ENCODE results near the gene DOCK9.

The DOCK9 gene

GRCh38 chr13:98988780-98989179 lies 10.9 kb upstream of the DOCK9 start:
- H3K4me3 Mint-ChIP-seq = peak overlapping the region in 1 of 2 donors; percentile 36
- DNase-seq = no peak
- peak overlapping the region in 1 of 2 donors; percentile 25 for H3K27ac Mint-ChIP-seq
- H3K4me1 Mint-ChIP-seq = peaks cover 87% of the 10 kb centered on the region
- H3K27me3 Mint-ChIP-seq = no peaks in the 10 kb centered on the region
- H3K9me3 Mint-ChIP-seq = no peaks in the 10 kb centered on the region
- no peak for ATAC-seq

GRCh38 chr13:98988277-98988676 lies 10.4 kb upstream of the DOCK9 start:
- H3K9me3 Mint-ChIP-seq = no peaks in the 10 kb centered on the region
- no peaks in the 10 kb centered on the region for H3K27me3 Mint-ChIP-seq
- DNase-seq (no peak), ATAC-seq (no peak)
- peaks cover 87% of the 10 kb centered on the region for H3K4me1 Mint-ChIP-seq
- no peak overlapping the region for H3K27ac Mint-ChIP-seq
- no peak overlapping the region for H3K4me3 Mint-ChIP-seq

- H3K4me1 Mint-ChIP-seq = peaks cover 87% of the 10 kb centered on the region
- H3K27me3 Mint-ChIP-seq = no peaks in the 10 kb centered on the region
- H3K4me3 Mint-ChIP-seq = peak overlapping the region in 1 of 2 donors; percentile 11
- no peak for ATAC-seq
- no peak for DNase-seq
- no peaks in the 10 kb centered on the region for H3K9me3 Mint-ChIP-seq
- H3K27ac Mint-ChIP-seq = no peak overlapping the region
Observed at GRCh38 chr13:98987275-98987674, 9.4 kb upstream of the DOCK9 start.

- ATAC-seq = no peak
- H3K4me1 Mint-ChIP-seq = peaks cover 89% of the 10 kb centered on the region
- no peak overlapping the region for H3K27ac Mint-ChIP-seq
Observed at GRCh38 chr13:98986226-98986846, 8.5 kb upstream of the DOCK9 start.

GRCh38 chr13:98985591-98985990 lies 7.7 kb upstream of the DOCK9 start:
- no peak for DNase-seq
- Mint-ChIP-seq H3K9me3 (no peaks in the 10 kb centered on the region), H3K27me3 (no peaks in the 10 kb centered on the region), H3K4me1 (peaks cover 90% of the 10 kb centered on the region), H3K27ac (no peak overlapping the region), H3K4me3 (no peak overlapping the region)
- no peak for ATAC-seq

More at GRCh38 chr13:98986226-98986846, 8.5 kb upstream of the DOCK9 start:
- H3K9me3 Mint-ChIP-seq = no peaks in the 10 kb centered on the region
- DNase-seq = no peak
- H3K4me3 Mint-ChIP-seq = peak overlapping the region in 1 of 2 donors; percentile 4
- H3K27me3 Mint-ChIP-seq = no peaks in the 10 kb centered on the region

- no peaks in the 10 kb centered on the region for H3K9me3 Mint-ChIP-seq
- H3K27me3 Mint-ChIP-seq = no peaks in the 10 kb centered on the region
- ATAC-seq (no peak), DNase-seq (no peak)
- peaks cover 84% of the 10 kb centered on the region for H3K4me1 Mint-ChIP-seq
- peak overlapping the region in 1 of 2 donors; percentile 81 for H3K27ac Mint-ChIP-seq
- H3K4me3 Mint-ChIP-seq = peak overlapping the region in 1 of 2 donors; percentile 50
Observed at GRCh38 chr13:98984983-98985382, 7.1 kb upstream of the DOCK9 start.

- peak overlapping the region in 1 of 2 donors; percentile 44 for H3K27ac Mint-ChIP-seq
- no peaks in the 10 kb centered on the region for H3K9me3 Mint-ChIP-seq
- no peak overlapping the region for H3K4me3 Mint-ChIP-seq
- peaks cover 77% of the 10 kb centered on the region for H3K4me1 Mint-ChIP-seq
- H3K27me3 Mint-ChIP-seq = no peaks in the 10 kb centered on the region
- DNase-seq (no peak), ATAC-seq (no peak)
Observed at GRCh38 chr13:98984118-98984517, 6.3 kb upstream of the DOCK9 start.

- H3K9me3 Mint-ChIP-seq = no peaks in the 10 kb centered on the region
- ATAC-seq (no peak), DNase-seq (no peak)
- H3K4me1 Mint-ChIP-seq = peaks cover 77% of the 10 kb centered on the region
- no peaks in the 10 kb centered on the region for H3K27me3 Mint-ChIP-seq
- H3K27ac Mint-ChIP-seq = no peak overlapping the region
- H3K4me3 Mint-ChIP-seq = peak overlapping the region in 1 of 2 donors; percentile 10
Observed at GRCh38 chr13:98983182-98983581, 5.3 kb upstream of the DOCK9 start.

- DNase-seq (no peak), ATAC-seq (peak; percentile 69)
- Mint-ChIP-seq H3K27ac (peak overlapping the region; percentile 3 to 74), H3K9me3 (no peaks in the 10 kb centered on the region), H3K4me3 (peak overlapping the region; percentile 4 to 76), H3K27me3 (no peaks in the 10 kb centered on the region), H3K4me1 (peaks cover 83% of the 10 kb centered on the region)
Observed at GRCh38 chr13:98981369-98982080, 3.7 kb upstream of the DOCK9 start.

- DNase-seq = no peak
- Mint-ChIP-seq H3K4me1 (peaks cover 83% of the 10 kb centered on the region), H3K9me3 (no peaks in the 10 kb centered on the region), H3K4me3 (no peak overlapping the region), H3K27me3 (no peaks in the 10 kb centered on the region), H3K27ac (no peak overlapping the region)
- no peak for ATAC-seq
Observed at GRCh38 chr13:98979012-98979660, 1.3 kb upstream of the DOCK9 start.

- Mint-ChIP-seq H3K4me1 (peaks cover 83% of the 10 kb centered on the region), H3K4me3 (no peak overlapping the region), H3K27me3 (no peaks in the 10 kb centered on the region), H3K9me3 (no peaks in the 10 kb centered on the region), H3K27ac (peak overlapping the region in 1 of 2 donors; percentile 71)
- no peak for DNase-seq
- peak; percentile 36 for ATAC-seq
Observed at GRCh38 chr13:98978280-98978679, 416 bp upstream of the DOCK9 start.

GRCh38 chr13:98976941-98977340 lies 923 bp downstream of the DOCK9 start:
- H3K27me3 Mint-ChIP-seq = no peaks in the 10 kb centered on the region

GRCh38 chr13:98976338-98976737 lies 1.5 kb downstream of the DOCK9 start:
- Mint-ChIP-seq H3K27ac (peak overlapping the region in 1 of 2 donors; percentile 86), H3K9me3 (no peaks in the 10 kb centered on the region), H3K27me3 (no peaks in the 10 kb centered on the region), H3K4me1 (peaks cover 65% of the 10 kb centered on the region), H3K4me3 (peak overlapping the region in 1 of 2 donors; percentile 28)
- ATAC-seq (no peak), DNase-seq (no peak)

More at GRCh38 chr13:98976941-98977340, 923 bp downstream of the DOCK9 start:
- Mint-ChIP-seq H3K4me1 (peaks cover 71% of the 10 kb centered on the region), H3K9me3 (no peaks in the 10 kb centered on the region), H3K27ac (peak overlapping the region in 1 of 2 donors; percentile 62), H3K4me3 (no peak overlapping the region)
- DNase-seq = no peak
- ATAC-seq = no peak

- Mint-ChIP-seq H3K27me3 (no peaks in the 10 kb centered on the region), H3K4me3 (peak overlapping the region; percentile 10 to 29), H3K4me1 (peaks cover 66% of the 10 kb centered on the region), H3K9me3 (no peaks in the 10 kb centered on the region), H3K27ac (peak overlapping the region in 1 of 2 donors; percentile 55)
- no peak for DNase-seq
- ATAC-seq = peak; percentile 55
Observed at GRCh38 chr13:98975822-98976261, 2.0 kb downstream of the DOCK9 start.

- DNase-seq (no peak), ATAC-seq (no peak)
- Mint-ChIP-seq H3K4me1 (peaks cover 81% of the 10 kb centered on the region), H3K4me3 (peak overlapping the region in 1 of 2 donors; percentile 40), H3K27ac (no peak overlapping the region), H3K9me3 (no peaks in the 10 kb centered on the region), H3K27me3 (no peaks in the 10 kb centered on the region)
Observed at GRCh38 chr13:98974053-98974452, 3.8 kb downstream of the DOCK9 start.

- Mint-ChIP-seq H3K27ac (no peak overlapping the region), H3K4me3 (no peak overlapping the region), H3K9me3 (no peaks in the 10 kb centered on the region), H3K4me1 (peaks cover 72% of the 10 kb centered on the region), H3K27me3 (no peaks in the 10 kb centered on the region)
- ATAC-seq (no peak), DNase-seq (no peak)
Observed at GRCh38 chr13:98972627-98973026, 5.2 kb downstream of the DOCK9 start.
